LNCaP clone FGC (cell line): ENCODE measurements around the gene KCNIP3.

Experiments
- DNase-seq: peaks from one replicate; pipeline ENCODE4 v3.0.0-alpha.2; 2011; ENCODE audit warnings: low read depth
- H3K4me3 ChIP-seq: 2 replicates; pipeline ENCODE4 v1.5.1; 2011; ENCODE audit warnings: mild to moderate bottlenecking, low read depth, low read length, control low read depth
- TF ChIP-seq, protein P1 (sequence below): IDR thresholded peaks from 2 replicates; pipeline ENCODE4 v1.5.1; 2012; ENCODE audit warnings: mild to moderate bottlenecking; ENCODE audit not compliant: control insufficient read depth, insufficient read depth; ENCODE audit errors: extremely low read depth

Gene KCNIP3

GRCh38 chr2:95372845-95373244 lies 75.7 kb downstream of the KCNIP3 start:
- DNase-seq, result no peak
- TF ChIP-seq, protein P1, sequence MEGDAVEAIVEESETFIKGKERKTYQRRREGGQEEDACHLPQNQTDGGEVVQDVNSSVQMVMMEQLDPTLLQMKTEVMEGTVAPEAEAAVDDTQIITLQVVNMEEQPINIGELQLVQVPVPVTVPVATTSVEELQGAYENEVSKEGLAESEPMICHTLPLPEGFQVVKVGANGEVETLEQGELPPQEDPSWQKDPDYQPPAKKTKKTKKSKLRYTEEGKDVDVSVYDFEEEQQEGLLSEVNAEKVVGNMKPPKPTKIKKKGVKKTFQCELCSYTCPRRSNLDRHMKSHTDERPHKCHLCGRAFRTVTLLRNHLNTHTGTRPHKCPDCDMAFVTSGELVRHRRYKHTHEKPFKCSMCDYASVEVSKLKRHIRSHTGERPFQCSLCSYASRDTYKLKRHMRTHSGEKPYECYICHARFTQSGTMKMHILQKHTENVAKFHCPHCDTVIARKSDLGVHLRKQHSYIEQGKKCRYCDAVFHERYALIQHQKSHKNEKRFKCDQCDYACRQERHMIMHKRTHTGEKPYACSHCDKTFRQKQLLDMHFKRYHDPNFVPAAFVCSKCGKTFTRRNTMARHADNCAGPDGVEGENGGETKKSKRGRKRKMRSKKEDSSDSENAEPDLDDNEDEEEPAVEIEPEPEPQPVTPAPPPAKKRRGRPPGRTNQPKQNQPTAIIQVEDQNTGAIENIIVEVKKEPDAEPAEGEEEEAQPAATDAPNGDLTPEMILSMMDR, result no peak
- no peak overlapping the region for H3K4me3 ChIP-seq

DNA sequence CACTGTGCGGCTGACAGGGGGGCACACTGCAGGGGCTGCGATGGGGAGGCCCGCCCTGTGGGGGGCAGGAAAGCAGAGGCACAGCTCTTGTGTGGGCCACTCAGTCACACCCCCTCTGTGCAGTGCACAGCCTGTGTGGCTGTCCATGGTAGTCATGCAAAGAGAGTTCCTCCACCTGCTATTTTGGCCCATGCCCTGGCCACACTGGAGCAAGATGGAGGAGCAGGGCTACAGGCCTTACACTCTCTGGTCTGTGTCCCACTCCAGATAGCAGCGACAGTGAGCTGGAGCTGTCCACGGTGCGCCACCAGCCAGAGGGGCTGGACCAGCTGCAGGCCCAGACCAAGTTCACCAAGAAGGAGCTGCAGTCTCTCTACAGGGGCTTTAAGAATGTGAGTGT lies 76.9 kb downstream of the KCNIP3 start:
- no peak for DNase-seq
- TF ChIP-seq, protein P1, result no peak
- no peak overlapping the region for H3K4me3 ChIP-seq

DNA sequence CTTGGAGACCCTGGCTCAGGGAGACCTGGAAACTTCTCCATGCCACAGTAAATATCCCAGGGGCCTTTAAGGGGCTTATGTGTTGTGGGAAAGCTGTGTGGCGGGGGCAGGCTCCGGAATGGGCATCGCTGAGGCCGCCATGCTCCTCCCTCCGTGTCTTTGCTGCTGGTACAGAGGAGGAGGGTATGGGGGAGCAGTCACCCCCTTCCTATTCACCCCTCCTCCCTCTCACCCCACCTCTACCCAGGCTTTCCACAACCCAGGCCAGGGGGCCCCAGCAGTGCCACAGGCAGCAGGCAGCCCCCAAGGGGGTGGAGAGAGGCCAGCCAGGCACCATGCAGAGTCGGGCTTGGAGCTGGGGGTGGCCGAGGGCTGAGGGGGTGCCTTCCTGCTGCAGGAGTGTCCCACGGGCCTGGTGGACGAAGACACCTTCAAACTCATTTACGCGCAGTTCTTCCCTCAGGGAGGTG lies 77.3 kb downstream of the KCNIP3 start:
- no peak overlapping the region for H3K4me3 ChIP-seq
- no peak for DNase-seq
- TF ChIP-seq, protein P1, result no peak

DNA sequence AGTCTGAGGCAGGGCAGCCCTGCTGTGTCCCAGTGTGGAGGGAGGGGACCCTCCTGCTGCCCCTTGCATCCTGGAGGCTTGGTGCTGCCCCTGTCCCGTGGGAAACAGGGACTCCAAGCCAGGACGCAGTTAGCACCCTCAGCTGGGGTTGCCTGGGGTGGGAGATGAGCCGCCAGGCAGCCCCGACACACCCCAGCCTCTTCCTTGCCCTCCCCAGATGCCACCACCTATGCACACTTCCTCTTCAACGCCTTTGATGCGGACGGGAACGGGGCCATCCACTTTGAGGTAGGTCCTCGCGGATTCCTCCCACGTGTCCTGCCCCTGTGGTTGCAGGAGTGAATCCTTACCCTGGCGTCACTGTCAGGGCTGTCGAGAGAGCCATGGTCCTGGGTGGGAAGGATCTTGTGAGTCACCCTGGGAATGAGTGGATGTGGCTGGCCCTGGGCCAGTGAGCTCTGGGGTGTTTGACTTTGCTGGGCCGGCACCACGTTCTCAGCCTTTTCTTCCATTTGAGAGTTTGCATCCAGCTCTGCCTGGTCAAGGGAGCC lies 77.8 kb downstream of the KCNIP3 start:
- TF ChIP-seq, protein P1, result no peak
- no peak for DNase-seq
- no peak overlapping the region for H3K4me3 ChIP-seq

DNA sequence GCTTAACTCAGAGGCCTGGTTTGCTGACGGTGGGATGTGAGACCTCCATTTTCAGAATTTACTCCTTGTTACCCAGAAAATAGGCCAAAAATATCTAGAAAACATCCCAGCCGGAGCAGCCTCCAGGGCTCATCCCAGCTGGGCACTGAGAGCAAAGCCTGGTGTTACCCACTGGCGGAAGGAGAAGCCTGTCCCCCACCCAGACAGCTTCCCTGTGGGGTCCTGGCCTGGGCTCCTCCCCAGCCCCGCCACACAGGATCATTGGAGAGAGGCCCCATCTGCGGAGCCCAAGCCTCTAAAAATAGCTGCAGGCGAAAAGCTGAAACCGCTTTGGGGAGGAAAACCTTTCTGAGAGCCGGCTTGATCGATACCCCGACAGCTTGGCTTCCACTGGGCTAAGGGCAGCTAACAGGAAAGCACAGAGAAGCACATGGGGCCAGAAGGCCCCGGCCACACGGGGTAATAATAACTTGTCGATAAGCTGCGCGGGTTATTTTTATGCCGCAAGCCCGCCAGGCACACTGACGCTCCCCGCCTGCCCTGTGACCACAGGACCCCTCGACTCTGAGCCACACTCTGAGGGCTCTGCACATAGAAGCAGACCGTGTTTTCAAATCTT lies 78.5 kb downstream of the KCNIP3 start:
- DNase-seq, result no peak
- TF ChIP-seq, protein P1, result no peak
- H3K4me3 ChIP-seq, result no peak overlapping the region

DNA sequence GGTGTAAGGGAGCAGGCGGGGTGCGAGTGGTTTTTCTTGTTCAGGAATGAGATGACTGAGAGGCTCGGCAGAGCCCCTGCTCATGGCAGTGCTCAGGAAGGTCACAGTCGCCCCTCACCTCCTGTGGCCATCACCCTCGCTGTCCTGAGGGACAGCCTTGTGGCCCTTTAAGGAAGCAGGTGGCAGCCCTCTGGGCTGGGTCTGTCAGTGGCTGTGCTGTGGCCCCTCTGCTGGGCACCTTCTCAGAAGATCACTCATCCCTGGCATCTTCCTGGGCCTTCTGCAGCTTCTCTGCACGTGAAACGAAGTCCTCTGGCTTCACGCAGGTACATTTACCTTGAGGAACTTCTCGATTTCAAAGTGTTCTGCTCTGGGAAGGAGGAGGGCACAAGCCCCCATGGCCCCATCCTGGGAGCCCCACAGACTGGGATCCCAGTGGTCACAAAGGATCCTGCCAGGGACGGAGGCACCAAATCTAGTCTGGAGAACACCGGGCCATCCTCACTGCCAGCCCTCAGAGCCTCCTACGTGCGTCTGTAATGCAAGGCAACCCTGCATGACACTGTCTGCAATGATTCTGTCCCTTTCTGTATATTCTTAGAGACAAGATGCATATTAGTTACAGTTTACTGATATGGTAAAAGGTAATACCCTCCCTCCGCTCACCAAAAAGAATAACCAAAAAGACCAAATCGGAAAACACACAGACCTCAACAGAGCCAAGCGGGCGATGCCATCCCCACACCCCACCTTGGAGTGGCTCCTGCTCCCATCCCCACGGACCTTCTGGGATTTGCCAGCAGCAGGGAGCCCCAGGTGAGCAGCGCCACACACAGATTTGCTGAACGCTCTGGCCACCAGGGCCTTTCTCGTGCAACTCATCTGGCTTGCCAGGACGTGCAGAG lies 79.4 kb downstream of the KCNIP3 start:
- no peak overlapping the region for H3K4me3 ChIP-seq
- TF ChIP-seq, protein P1, result no peak
- DNase-seq, result no peak
